ENCODE measurements around the gene TRIM27.
"Not testable (repeated sequence)": the region's sequence is repeated elsewhere in the genome, so short reads cannot be mapped to it uniquely, and the experiment has no call there.

The TRIM27 gene

DNA sequence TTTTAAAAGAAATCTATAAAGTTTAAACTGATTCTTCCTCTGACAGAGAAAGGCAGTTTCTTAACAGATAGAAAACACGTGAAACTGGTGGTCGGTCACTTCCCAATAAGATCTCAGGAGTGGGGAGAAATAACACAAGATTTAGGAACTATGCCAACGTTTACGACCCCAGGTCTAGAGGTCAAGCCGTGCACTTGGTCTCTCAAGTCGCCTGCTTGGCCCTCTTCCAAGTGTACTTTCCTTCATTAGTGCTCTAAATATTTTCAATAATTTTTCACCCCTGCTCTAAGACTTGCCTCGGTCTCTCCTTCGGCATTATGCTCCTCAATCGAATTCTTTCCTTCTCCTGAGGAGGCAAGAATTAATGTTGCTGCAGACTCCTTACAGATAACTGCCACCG is 61.7 kb downstream of the TRIM27 start:
- no peak for DNase-seq

DNA sequence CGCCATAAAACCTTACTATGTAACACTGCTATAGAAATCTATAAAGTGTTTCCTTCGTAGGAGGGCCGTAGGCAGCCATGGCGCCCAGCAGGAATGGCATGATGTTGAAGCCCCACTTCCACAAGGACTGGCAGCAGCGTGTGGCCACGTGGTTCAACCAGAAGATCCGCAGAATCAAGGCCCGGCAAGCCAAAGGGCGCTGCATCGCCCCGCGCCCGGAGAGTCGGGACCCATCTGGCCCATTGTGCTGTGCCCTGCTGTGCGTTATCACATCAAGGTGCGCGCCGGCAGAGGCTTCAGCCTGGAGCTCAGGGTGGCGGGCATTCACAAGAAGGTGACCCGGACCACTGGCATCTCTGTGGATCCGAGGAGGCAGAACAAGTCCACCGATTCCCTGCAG is 62.4 kb downstream of the TRIM27 start:
- no peak for DNase-seq

DNA sequence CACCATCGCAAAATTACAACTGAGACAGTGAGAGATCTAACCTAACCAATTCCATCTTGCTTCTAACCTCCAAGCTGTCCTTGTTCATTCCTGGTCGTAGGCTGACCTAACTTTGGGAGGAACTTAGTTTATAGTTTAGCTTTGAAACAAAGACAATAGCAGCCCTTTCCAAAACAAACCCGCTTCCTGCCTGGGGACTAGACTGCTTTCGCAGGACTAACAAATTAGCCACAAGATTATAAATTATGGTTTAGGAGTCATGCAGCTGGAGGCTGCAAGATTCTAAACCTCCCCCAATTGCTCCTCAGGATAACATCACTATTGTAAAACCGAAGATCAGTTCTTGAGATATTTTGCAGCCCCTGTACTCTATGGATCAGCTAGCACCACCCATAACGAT is 63.2 kb downstream of the TRIM27 start:
- no peak for DNase-seq

DNA sequence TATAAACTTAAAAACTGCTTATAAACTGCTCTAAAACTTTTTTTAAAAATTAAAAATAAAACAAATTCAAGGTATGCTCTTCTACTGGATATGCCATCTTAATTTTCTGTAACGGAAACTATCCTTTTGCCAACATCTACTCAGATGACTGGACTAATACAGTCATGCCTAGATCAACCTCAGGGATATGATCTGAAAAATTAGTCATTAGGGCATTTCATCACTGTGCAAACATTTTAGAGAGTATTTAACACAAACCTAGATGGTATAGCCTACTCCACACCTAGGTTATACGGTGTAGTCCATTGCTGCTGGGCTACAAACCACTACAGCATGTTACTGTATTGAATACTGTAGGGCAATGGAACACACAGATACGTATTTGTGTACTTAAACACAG is 64.8 kb downstream of the TRIM27 start:
- no peak for DNase-seq

DNA sequence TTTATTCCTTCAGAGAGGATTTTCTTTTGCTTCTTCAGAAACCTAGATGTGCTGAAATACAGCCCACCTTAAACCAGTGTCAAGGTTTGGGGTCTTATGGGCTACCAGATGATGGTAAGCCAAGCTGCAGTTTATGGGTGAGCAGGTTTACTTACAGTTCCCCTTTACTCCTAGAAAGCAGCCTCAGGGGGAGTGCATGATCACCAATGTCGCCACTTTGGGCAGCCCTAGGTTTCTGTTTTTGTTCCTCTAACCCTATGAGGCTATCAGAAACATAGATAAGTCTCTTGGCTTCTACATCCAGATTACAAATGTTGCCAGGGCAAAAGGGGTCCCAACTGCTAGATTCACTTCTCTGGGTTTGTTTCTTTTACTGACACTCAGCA is 67.2 kb downstream of the TRIM27 start:
- no peak for DNase-seq

DNA sequence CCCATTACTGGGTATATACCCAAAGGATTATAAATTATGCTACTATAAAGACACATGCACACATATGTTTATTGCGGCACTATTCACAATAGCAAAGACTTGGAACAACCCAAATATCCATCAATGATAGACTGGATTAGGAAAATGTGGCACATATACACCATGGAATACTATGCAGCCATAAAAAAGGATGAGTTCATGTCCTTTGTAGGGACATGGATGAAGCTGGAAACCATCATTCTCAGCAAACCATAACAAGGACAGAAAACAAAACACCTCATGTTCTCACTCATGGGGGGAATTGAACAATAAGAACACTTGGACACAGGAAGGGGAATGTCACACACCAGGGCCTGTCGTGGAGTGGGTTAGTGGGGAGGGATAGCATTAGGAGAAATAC is 69.4 kb downstream of the TRIM27 start:
- not testable (repeated sequence) for DNase-seq
